H9 (cell line): Measurements from ENCODE around the gene RNF183. TPM values are rescaled to one million over a fixed set of nuclear protein-coding genes. Genes with fewer than 3 reads are reported as not detected.

ENCODE experiments used
- DNase-seq: peaks from one replicate; pipeline ENCODE4 v3.0.0-alpha.2; 2017
- H2AFZ ChIP-seq: one replicate; pipeline ENCODE4 v1.6.1; 2013; ENCODE audit warnings: mild to moderate bottlenecking, low read length, control low read depth, moderate library complexity
- H2AK5ac ChIP-seq: 2 replicates; pipeline ENCODE4 v1.6.1; 2013; ENCODE audit warnings: low read length, control low read depth, mixed read lengths; ENCODE audit not compliant: insufficient read length
- H2BK120ac ChIP-seq: one replicate; pipeline ENCODE4 v1.6.1; 2013; ENCODE audit warnings: low read depth, mild to moderate bottlenecking, low read length, control low read depth, inconsistent platforms; ENCODE audit not compliant: poor library complexity, severe bottlenecking
- H2BK12ac ChIP-seq: 2 replicates; pipeline ENCODE4 v1.6.1; 2013; ENCODE audit warnings: low read length, control low read depth, mixed read lengths, low read depth; ENCODE audit not compliant: insufficient read length
- H2BK15ac ChIP-seq: 2 replicates; pipeline ENCODE4 v1.6.1; 2013; ENCODE audit warnings: low read depth, low read length, control low read depth
- H2BK20ac ChIP-seq: one replicate; pipeline ENCODE4 v1.6.1; 2013; ENCODE audit warnings: low read depth, mild to moderate bottlenecking, low read length, control low read depth, inconsistent platforms; ENCODE audit not compliant: poor library complexity, severe bottlenecking
- H2BK5ac ChIP-seq: 2 replicates; pipeline ENCODE4 v1.6.1; 2013; ENCODE audit warnings: low read length, control low read depth, mixed read lengths; ENCODE audit not compliant: insufficient read length
- H3K14ac ChIP-seq: 2 replicates; pipeline ENCODE4 v1.6.1; 2013; ENCODE audit warnings: low read length, control low read depth; ENCODE audit not compliant: insufficient read depth
- H3K18ac ChIP-seq: 2 replicates; pipeline ENCODE4 v1.6.1; 2013; ENCODE audit warnings: low read depth, mild to moderate bottlenecking, mixed read lengths, low read length, control low read depth; ENCODE audit not compliant: insufficient read length
- H3K23ac ChIP-seq: 2 replicates; pipeline ENCODE4 v1.6.1; 2013; ENCODE audit warnings: low read length, control low read depth, mixed read lengths, low read depth; ENCODE audit not compliant: insufficient read length
- H3K23me2 ChIP-seq: 2 replicates; pipeline ENCODE4 v1.6.1; 2013; ENCODE audit warnings: low read depth, mild to moderate bottlenecking, mixed read lengths, low read length, control low read depth; ENCODE audit not compliant: insufficient read length, poor library complexity, severe bottlenecking
- H3K27ac ChIP-seq: 2 replicates; pipeline ENCODE4 v1.5.1; 2013; ENCODE audit warnings: low read length, control low read depth, mixed read lengths, low read depth; ENCODE audit not compliant: insufficient read length
- H3K27me3 ChIP-seq: 2 replicates; pipeline ENCODE4 v1.6.1; 2013; ENCODE audit warnings: low read length, control low read depth, inconsistent platforms; ENCODE audit not compliant: insufficient read depth
- H3K4ac ChIP-seq: 2 replicates; pipeline ENCODE4 v1.6.1; 2013; ENCODE audit warnings: low read depth, mild to moderate bottlenecking, control low read depth, inconsistent platforms, low read length, moderate library complexity
- H3K4me1 ChIP-seq: 2 replicates; pipeline ENCODE4 v1.6.1; 2013; ENCODE audit warnings: low read length, control low read depth, inconsistent platforms; ENCODE audit not compliant: insufficient read depth
- H3K4me2 ChIP-seq: 2 replicates; pipeline ENCODE4 v1.6.1; 2013; ENCODE audit warnings: low read length, control low read depth, mixed read lengths; ENCODE audit not compliant: insufficient read length, insufficient read depth
- H3K56ac ChIP-seq: 2 replicates; pipeline ENCODE4 v1.6.1; 2013; ENCODE audit warnings: low read depth, mild to moderate bottlenecking, mixed read lengths, low read length, control low read depth; ENCODE audit not compliant: insufficient read length
- H3K79me1 ChIP-seq: 2 replicates; pipeline ENCODE4 v1.6.1; 2013; ENCODE audit warnings: low read depth, mild to moderate bottlenecking, moderate library complexity, low read length, control low read depth, inconsistent platforms; ENCODE audit not compliant: insufficient read depth, poor library complexity, severe bottlenecking
- H3K79me2 ChIP-seq: 2 replicates; pipeline ENCODE4 v1.6.1; 2013; ENCODE audit warnings: low read length, control low read depth, inconsistent platforms; ENCODE audit not compliant: insufficient read depth
- H3K9ac ChIP-seq: 2 replicates; pipeline ENCODE4 v1.6.1; 2013; ENCODE audit warnings: low read length, control low read depth, mixed read lengths; ENCODE audit not compliant: insufficient read length; ENCODE audit errors: extremely low read depth
- H3K9me3 ChIP-seq: one replicate; pipeline ENCODE4 v1.6.1; 2013; ENCODE audit warnings: low read depth, low read length, inconsistent platforms; ENCODE audit not compliant: control insufficient read depth
- H3T11ph ChIP-seq: one replicate; pipeline ENCODE4 v1.6.1; 2013; ENCODE audit warnings: mild to moderate bottlenecking, low read length, control low read depth, inconsistent platforms
- H4K20me1 ChIP-seq: one replicate; pipeline ENCODE4 v1.6.1; 2013; ENCODE audit not compliant: control insufficient read depth, insufficient read length, insufficient read depth
- H4K5ac ChIP-seq: 2 replicates; pipeline ENCODE4 v1.6.1; 2013; ENCODE audit warnings: low read depth, mild to moderate bottlenecking, mixed read lengths, low read length, control low read depth; ENCODE audit not compliant: insufficient read length
- H4K8ac ChIP-seq: replicated peaks from 2 replicates; pipeline ENCODE4 v1.6.1; 2013; ENCODE audit warnings: low read length, control low read depth, mixed read lengths, low read depth; ENCODE audit not compliant: insufficient read length
- H4K91ac ChIP-seq: 2 replicates; pipeline ENCODE4 v1.6.1; 2013; ENCODE audit warnings: low read depth, mild to moderate bottlenecking, moderate library complexity, mixed read lengths, low read length, control low read depth; ENCODE audit not compliant: insufficient read length
- H3K27ac Mint-ChIP-seq, 3 experiments: 2 replicates in 2 of 3; 3 replicates in 1 of 3; pipeline ENCODE4 v1.8.0; 2020 to 2021; ENCODE audit warnings: mixed read lengths in 3 of 3, mild to moderate bottlenecking in 1 of 3, moderate library complexity in 1 of 3
- H3K27me3 Mint-ChIP-seq: 2 replicates; pipeline ENCODE4 v1.8.0; 2021; ENCODE audit warnings: low read depth, mild to moderate bottlenecking, moderate library complexity, mixed read lengths
- H3K36me3 Mint-ChIP-seq, 3 experiments: 2 replicates in 2 of 3; 3 replicates in 1 of 3; pipeline ENCODE4 v1.8.0; 2020 to 2021; ENCODE audit warnings: low read depth in 3 of 3, mixed read lengths in 3 of 3; ENCODE audit not compliant: insufficient read depth in 1 of 3
- H3K4me1 Mint-ChIP-seq, 2 experiments: 2 replicates each; pipeline ENCODE4 v1.8.0; 2020; ENCODE audit warnings: mixed read lengths in 2 of 2
- H3K4me3 Mint-ChIP-seq, 2 experiments: 2 replicates in 1 of 2; 3 replicates in 1 of 2; pipeline ENCODE4 v1.8.0; 2020 to 2021; ENCODE audit warnings: mild to moderate bottlenecking in 2 of 2, mixed read lengths in 2 of 2, moderate library complexity in 1 of 2
- H3K9me3 Mint-ChIP-seq, 2 experiments: 2 replicates in 1 of 2; 3 replicates in 1 of 2; pipeline ENCODE4 v1.8.0; 2020; ENCODE audit warnings: mild to moderate bottlenecking in 2 of 2, mixed read lengths in 2 of 2, moderate library complexity in 1 of 2
- WGBS: extraction: QIAGEN DNeasy Blood & Tissue Kit; methylation state at CpG from one replicate; pipeline ENCODE4 v1.1.7; 2013; ENCODE audit warnings: missing lambda C conversion rate, low lambda C conversion rate, mixed read lengths; ENCODE audit not compliant: insufficient read length; ENCODE audit errors: extremely low coverage; 5-methylcytosine and 5-hydroxymethylcytosine counted together
- total RNA-seq: library from RNA; stranded (reverse); gene quantifications from 2 replicates; pipeline ENCODE4 v1.2.1, GENCODE V29; 2021
- TF ChIP-seq, protein P1 (sequence below): fragments of 200-600 bp; sonication (generic); conservative IDR thresholded peaks from 3 replicates; pipeline ENCODE4 v1.8.0; 2021; ENCODE audit warnings: antibody characterized with exemption, mild to moderate bottlenecking

Gene RNF183
- total RNA-seq, 1 experiment from 2014 or later = 0.33 TPM

GRCh38 chr9:113289091-113289490 lies 14.1 kb downstream of the RNF183 start:
- Mint-ChIP-seq H3K4me1 (no peaks in the 10 kb centered on the region), H3K27ac (no peak overlapping the region), H3K9me3 (no peaks in the 10 kb centered on the region), H3K27me3 (no peaks in the 10 kb centered on the region), H3K4me3 (no peak overlapping the region), H3K36me3 (peaks cover 39 to 84% (median 77%) of the 10 kb centered on the region in 3 experiments; a peak in 6 of 7 replicates)
- Histone ChIP-seq H3K27ac (no peak overlapping the region), H2AK5ac (no peak overlapping the region), H3K23ac (no peak overlapping the region), H3K14ac (no peak overlapping the region), H3K4me1 (no peaks in the 10 kb centered on the region), H2BK5ac (no peak overlapping the region), H3K27me3 (no peaks in the 10 kb centered on the region), H3K9ac (no peak overlapping the region), H3K79me1 (no peaks in the 10 kb centered on the region), H4K91ac (no peak overlapping the region), H2BK15ac (no peak overlapping the region), H3K56ac (no peak overlapping the region), H3K79me2 (no peaks in the 10 kb centered on the region), H2BK120ac (no peak overlapping the region), H3K23me2 (no peaks in the 10 kb centered on the region), H3K4ac (no peak overlapping the region), H3K4me2 (no peak overlapping the region), H4K5ac (no peak overlapping the region), H3K9me3 (no peaks in the 10 kb centered on the region), H2BK20ac (no peak overlapping the region), H3T11ph (no peak overlapping the region), H4K8ac (no peak overlapping the region), H4K20me1 (no peaks in the 10 kb centered on the region), H3K18ac (no peak overlapping the region), H2BK12ac (no peak overlapping the region), H2AFZ (no peak overlapping the region)
- no peak for DNase-seq
- no CpG with 5 or more reads among the region's 2 CpGs for WGBS
- TF ChIP-seq, protein P1, sequence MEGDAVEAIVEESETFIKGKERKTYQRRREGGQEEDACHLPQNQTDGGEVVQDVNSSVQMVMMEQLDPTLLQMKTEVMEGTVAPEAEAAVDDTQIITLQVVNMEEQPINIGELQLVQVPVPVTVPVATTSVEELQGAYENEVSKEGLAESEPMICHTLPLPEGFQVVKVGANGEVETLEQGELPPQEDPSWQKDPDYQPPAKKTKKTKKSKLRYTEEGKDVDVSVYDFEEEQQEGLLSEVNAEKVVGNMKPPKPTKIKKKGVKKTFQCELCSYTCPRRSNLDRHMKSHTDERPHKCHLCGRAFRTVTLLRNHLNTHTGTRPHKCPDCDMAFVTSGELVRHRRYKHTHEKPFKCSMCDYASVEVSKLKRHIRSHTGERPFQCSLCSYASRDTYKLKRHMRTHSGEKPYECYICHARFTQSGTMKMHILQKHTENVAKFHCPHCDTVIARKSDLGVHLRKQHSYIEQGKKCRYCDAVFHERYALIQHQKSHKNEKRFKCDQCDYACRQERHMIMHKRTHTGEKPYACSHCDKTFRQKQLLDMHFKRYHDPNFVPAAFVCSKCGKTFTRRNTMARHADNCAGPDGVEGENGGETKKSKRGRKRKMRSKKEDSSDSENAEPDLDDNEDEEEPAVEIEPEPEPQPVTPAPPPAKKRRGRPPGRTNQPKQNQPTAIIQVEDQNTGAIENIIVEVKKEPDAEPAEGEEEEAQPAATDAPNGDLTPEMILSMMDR = no peak
